ENCODE data around the gene PPP2CA. TPM values are rescaled to one million over a fixed set of nuclear protein-coding genes. Genes with fewer than 3 reads are reported as not detected.
"Not testable (repeated sequence)": the region's sequence is repeated elsewhere in the genome, so short reads cannot be mapped to it uniquely, and the experiment has no call there.

The PPP2CA gene
- total RNA-seq, 1 experiment from 2014 or later, result 184 TPM

DNA sequence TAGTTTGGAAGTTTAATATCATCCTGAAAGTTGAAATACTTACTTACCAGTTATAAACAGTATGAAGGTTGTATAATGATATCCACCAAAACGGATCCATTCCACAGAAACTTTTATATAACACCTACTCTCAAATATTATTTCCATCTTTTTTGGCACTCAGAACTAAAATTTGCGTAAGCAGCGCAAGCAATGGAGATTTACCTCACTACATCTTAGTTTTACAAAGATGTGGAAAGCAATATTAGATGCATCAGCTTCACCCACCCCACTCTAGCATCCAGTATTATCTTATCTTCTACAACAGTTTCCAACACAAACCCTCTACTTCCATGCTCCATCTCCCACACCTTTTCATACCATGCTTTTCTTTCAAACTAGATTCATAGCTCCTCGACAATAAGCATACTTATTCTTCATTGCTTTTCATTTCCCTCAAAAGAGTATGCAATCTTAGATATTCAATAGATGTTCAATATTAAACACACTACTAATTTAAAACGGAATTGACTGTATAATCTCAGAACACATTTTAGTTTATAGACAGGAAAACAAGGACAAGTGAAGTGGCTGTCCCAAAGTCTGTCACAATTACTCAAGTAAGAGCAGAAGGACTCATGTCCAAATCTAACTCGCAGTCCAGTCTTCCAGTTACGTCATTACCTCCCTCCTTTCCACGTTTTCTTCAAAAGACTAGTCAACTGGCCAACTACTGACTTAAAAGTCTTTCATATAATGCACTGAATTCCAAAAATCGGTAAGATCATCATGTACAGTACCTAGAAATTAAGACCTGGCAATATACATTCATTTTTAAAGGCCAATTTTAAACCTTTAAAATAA lies 2.2 kb downstream of the PPP2CA start:
- TF ChIP-seq POLR2AphosphoS5 (IDR thresholded peaks at IDR 0.05; ENCODE audit: low read depth, low read length), result no peak
- TF ChIP-seq CTCF (IDR thresholded peaks at IDR 0.05), result no peak
- TF ChIP-seq REST (IDR thresholded peaks at IDR 0.05; ENCODE audit: insufficient read depth in 1 of 2, low read depth in 2 of 2, low read length in 1 of 2), result no peak
- no peak for TF ChIP-seq SIN3A (IDR thresholded peaks at IDR 0.05; ENCODE audit: borderline replicate concordance, insufficient read depth, low read depth, low read length)
- TF ChIP-seq TCF7L2 (IDR thresholded peaks at IDR 0.05; ENCODE audit: low read depth, low read length), result no peak
- peak overlapping the region; percentile 98 for H3K27ac ChIP-seq (ENCODE audit: low read length)
- H3K36me3 ChIP-seq (ENCODE audit: control insufficient read depth, insufficient read depth, low read length), result peaks cover 11% of the 10 kb centered on the region
- ChIA-PET POLR2A (interaction anchor here (0.6 to 1.1 kb wide), 2 partner anchors 48 to 56 kb away, joined by 3 to 8 read pairs; no protein-coding TSS in a partner anchor), CTCF (no interaction called here)
- in situ Hi-C loops (cut with HindIII; ENCODE audit: low pct_unique_long_range_greater_than_20kb, low sequenced_read_pairs), result no loop called here
- H3K27me3 ChIP-seq (ENCODE audit: control insufficient read depth, insufficient read depth, low read length), result no peaks in the 10 kb centered on the region
- intact Hi-C loops (cut with micrococcal nuclease; ENCODE audit: unreplicated experiment), result loop anchor here (10.0 kb wide), 1 partner anchor 61 kb away; no protein-coding TSS in a partner anchor
- H3K9me3 ChIP-seq (ENCODE audit: control insufficient read depth, insufficient read depth, low read depth, low read length), result no peaks in the 10 kb centered on the region
- H3K4me3 ChIP-seq (ENCODE audit: low read depth in 2 of 2, low read length in 2 of 2), result peak overlapping the region; percentile 94 to 99
- ATAC-seq, result no peak
- no peak for DNase-seq (ENCODE audit: low read depth, low spot score)
- peaks cover 47% of the 10 kb centered on the region for H3K4me1 ChIP-seq (ENCODE audit: control insufficient read depth, insufficient read depth, low read length)
- BruUV-seq (replicated peaks), result no TSS peak

DNA sequence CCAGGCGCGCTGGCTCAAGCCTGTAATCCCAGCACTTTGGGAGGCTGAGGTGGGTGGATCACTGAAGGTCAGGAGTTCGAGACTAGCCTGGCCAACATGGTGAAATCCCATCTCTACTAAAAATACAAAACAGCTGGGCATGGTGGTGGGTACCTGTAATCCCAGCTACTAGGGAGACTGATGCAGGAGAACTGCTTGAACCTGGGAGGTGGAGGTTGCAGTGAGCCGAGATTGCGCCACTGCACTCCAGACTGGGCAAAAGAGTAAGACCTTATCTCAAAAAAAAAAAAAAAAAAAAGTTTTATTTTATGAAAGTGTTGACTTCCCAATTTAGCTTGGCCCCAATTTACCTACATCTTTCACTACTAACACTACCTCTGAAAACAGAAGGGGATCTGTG lies 4.2 kb downstream of the PPP2CA start:
- BruUV-seq (replicated peaks); DNase-seq (ENCODE audit: low read depth, low spot score); H3K4me3 ChIP-seq (ENCODE audit: low read depth in 2 of 2, low read length in 2 of 2): not testable (repeated sequence)

DNA sequence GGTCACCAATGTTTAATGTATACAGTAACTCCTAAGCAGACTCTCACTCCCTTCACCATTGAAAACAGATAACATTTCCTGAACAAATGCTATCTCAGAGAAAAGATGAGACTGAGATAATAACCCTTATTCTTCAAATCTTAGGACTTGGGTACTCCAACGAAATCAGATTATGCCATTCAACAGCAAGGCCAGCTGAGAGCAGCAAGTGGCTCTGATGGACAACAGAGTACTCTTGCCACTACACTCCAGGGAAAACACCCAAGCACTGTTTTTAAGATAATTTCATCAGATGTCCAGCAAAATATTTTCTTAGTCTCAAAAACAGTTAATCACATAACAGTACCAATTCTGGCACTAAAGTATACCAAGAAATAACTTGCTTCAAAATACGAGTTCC lies 10.1 kb downstream of the PPP2CA start:
- Histone ChIP-seq H3K27ac (ENCODE audit: low read length) (no peak overlapping the region), H3K4me3 (ENCODE audit: low read depth in 2 of 2, low read length in 2 of 2) (no peak overlapping the region), H3K27me3 (ENCODE audit: control insufficient read depth, insufficient read depth, low read length) (no peaks in the 10 kb centered on the region), H3K36me3 (ENCODE audit: control insufficient read depth, insufficient read depth, low read length) (no peaks in the 10 kb centered on the region; the same call in 1 of the 2 replicates), H3K4me1 (ENCODE audit: control insufficient read depth, insufficient read depth, low read length) (peaks cover 16% of the 10 kb centered on the region), H3K9me3 (ENCODE audit: control insufficient read depth, insufficient read depth, low read depth, low read length) (no peaks in the 10 kb centered on the region)
- CTCF ChIA-PET, result no interaction called here
- no peak for DNase-seq (ENCODE audit: low read depth, low spot score)
- in situ Hi-C loops (cut with HindIII; ENCODE audit: low pct_unique_long_range_greater_than_20kb, low sequenced_read_pairs) (no loop called here), intact Hi-C loops (cut with micrococcal nuclease; ENCODE audit: unreplicated experiment) (no loop called here)
- no peak for TF ChIP-seq CTCF (IDR thresholded peaks at IDR 0.05)
- no peak for TF ChIP-seq SIN3A (IDR thresholded peaks at IDR 0.05; ENCODE audit: borderline replicate concordance, insufficient read depth, low read depth, low read length)
- TF ChIP-seq POLR2AphosphoS5 (IDR thresholded peaks at IDR 0.05; ENCODE audit: low read depth, low read length), result no peak
- TF ChIP-seq TCF7L2 (IDR thresholded peaks at IDR 0.05; ENCODE audit: low read depth, low read length), result no peak
- no peak for TF ChIP-seq REST (IDR thresholded peaks at IDR 0.05; ENCODE audit: insufficient read depth in 1 of 2, low read depth in 2 of 2, low read length in 1 of 2)
- no peak for ATAC-seq
- no TSS peak for BruUV-seq (replicated peaks)
- POLR2A ChIA-PET, result no interaction called here

More for the DNA sequence above, 4.2 kb downstream of the PPP2CA start:
- ChIA-PET CTCF (interaction anchor here (1.1 kb wide), 1 partner anchor 20 kb away, joined by 3 read pairs; no protein-coding TSS in a partner anchor), POLR2A (interaction anchor here (0.6 kb wide), 1 partner anchor 18 kb away, joined by 4 read pairs; no protein-coding TSS in a partner anchor)
- ATAC-seq; in situ Hi-C loops (cut with HindIII; ENCODE audit: low pct_unique_long_range_greater_than_20kb, low sequenced_read_pairs); H3K27ac ChIP-seq (ENCODE audit: low read length); H3K9me3 ChIP-seq (ENCODE audit: control insufficient read depth, insufficient read depth, low read depth, low read length); H3K27me3 ChIP-seq (ENCODE audit: control insufficient read depth, insufficient read depth, low read length): not testable (repeated sequence)
- intact Hi-C loops (cut with micrococcal nuclease; ENCODE audit: unreplicated experiment), result loop anchor here (10.0 kb wide), 1 partner anchor 63 kb away; no protein-coding TSS in a partner anchor
- H3K4me1 ChIP-seq (ENCODE audit: control insufficient read depth, insufficient read depth, low read length), result peaks cover 46% of the 10 kb centered on the region
- H3K36me3 ChIP-seq (ENCODE audit: control insufficient read depth, insufficient read depth, low read length), result peaks cover 11% of the 10 kb centered on the region
